NB4 (cell line): ENCODE data around the gene TRMU.

ENCODE experiments used
- DNase-seq: peaks from one replicate; pipeline ENCODE4 v3.0.0; 2010; ENCODE audit warnings: low read depth
- H3K4me3 ChIP-seq: one replicate; pipeline ENCODE4 v1.5.1; 2011; ENCODE audit warnings: mild to moderate bottlenecking, low read depth, low read length, moderate library complexity
- MYC ChIP-seq: IDR thresholded peaks from 2 replicates; pipeline ENCODE4 v1.6.1; 2011; ENCODE audit warnings: low read depth, low read length
- POLR2A ChIP-seq: IDR thresholded peaks from 2 replicates; pipeline ENCODE4 v1.6.1; 2011; ENCODE audit warnings: mild to moderate bottlenecking; ENCODE audit not compliant: insufficient read length; ENCODE audit errors: extremely low read depth
- TF ChIP-seq, protein P1 (sequence below): IDR thresholded peaks from 2 replicates; pipeline ENCODE4 v1.6.1; 2011; ENCODE audit warnings: low read depth, low read length
- TF ChIP-seq, protein P2 (sequence below): IDR thresholded peaks from one replicate; pipeline ENCODE4 v1.5.1; 2012; ENCODE audit warnings: low read depth, low read length

TRMU gene

DNA sequence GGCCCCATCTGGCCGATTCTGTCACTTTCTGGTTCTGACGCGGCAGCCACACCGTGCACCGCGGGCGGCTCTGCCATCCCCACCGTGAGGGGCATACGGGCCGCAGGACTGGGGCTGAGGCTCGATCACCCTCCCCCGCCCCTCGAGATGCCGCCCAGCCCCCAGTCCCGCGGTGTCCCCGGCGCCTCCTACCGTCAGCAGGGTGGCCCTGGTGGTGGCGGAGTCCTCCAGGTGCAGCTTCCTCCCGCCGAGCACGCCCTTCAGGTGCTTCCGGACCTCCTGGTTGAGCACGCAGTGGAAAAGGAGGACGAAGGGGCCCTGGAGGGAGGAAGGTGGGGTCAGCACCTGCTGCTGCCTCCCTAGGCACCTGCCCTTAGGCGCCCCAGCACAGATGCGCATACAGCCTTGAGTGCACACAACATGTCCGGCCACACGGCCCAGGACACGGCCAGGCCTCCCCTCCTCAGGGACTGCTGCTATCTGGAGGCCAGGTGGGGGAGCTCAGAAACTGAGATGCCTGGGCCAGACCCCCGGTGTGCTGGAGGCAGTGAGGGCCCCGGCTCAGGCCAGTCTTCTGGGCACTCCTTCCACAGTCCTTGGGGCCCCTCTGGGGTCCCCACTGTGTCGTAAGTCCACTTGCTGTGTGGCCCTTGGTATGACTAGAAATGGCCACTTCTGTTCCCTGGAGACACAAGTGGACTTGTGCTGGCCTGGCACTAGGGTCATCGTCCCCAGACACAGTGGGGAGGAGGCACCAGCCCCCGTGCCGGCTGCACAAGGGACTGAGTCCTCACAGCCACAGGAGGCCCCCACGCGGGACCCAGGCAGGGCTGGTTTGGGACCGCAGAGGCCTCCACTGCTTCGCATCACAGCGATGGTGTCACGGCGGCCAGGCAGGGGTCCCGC is 31.5 kb downstream of the TRMU start:
- no peak for DNase-seq
- no peak overlapping the region for H3K4me3 ChIP-seq
- TF ChIP-seq, protein P1, sequence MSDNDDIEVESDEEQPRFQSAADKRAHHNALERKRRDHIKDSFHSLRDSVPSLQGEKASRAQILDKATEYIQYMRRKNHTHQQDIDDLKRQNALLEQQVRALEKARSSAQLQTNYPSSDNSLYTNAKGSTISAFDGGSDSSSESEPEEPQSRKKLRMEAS = no peak
- TF ChIP-seq POLR2A (no peak), MYC (no peak)
- TF ChIP-seq, protein P2, sequence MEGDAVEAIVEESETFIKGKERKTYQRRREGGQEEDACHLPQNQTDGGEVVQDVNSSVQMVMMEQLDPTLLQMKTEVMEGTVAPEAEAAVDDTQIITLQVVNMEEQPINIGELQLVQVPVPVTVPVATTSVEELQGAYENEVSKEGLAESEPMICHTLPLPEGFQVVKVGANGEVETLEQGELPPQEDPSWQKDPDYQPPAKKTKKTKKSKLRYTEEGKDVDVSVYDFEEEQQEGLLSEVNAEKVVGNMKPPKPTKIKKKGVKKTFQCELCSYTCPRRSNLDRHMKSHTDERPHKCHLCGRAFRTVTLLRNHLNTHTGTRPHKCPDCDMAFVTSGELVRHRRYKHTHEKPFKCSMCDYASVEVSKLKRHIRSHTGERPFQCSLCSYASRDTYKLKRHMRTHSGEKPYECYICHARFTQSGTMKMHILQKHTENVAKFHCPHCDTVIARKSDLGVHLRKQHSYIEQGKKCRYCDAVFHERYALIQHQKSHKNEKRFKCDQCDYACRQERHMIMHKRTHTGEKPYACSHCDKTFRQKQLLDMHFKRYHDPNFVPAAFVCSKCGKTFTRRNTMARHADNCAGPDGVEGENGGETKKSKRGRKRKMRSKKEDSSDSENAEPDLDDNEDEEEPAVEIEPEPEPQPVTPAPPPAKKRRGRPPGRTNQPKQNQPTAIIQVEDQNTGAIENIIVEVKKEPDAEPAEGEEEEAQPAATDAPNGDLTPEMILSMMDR = no peak

DNA sequence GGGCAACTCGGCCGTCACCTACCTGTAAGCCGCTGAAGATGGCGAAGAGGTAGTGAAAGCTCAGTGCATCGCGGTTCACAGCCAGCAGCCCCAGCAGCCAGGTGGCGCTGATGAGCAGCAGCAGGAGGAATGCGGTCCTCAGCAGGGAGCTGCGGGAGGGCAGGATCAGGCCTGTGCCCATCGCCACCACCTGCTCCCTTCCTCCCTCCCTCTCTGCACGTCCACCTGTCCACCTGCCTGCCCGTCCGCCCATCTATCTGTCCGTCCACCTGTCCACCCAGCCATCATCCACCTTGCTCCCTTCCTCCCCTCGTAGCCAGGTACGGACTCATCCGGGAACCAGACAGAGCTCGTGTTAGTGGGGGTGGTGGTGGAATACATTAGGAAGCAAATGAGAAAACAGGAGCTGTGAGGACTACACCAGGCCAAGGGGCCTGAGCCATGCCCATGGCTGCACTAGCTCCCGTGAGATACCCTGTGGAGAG is 32.2 kb downstream of the TRMU start:
- no peak overlapping the region for H3K4me3 ChIP-seq
- DNase-seq = peak; percentile 61
- TF ChIP-seq MYC = no peak
- TF ChIP-seq, protein P2 = peak; percentile 71
- TF ChIP-seq POLR2A = no peak
- TF ChIP-seq, protein P1 = no peak

DNA sequence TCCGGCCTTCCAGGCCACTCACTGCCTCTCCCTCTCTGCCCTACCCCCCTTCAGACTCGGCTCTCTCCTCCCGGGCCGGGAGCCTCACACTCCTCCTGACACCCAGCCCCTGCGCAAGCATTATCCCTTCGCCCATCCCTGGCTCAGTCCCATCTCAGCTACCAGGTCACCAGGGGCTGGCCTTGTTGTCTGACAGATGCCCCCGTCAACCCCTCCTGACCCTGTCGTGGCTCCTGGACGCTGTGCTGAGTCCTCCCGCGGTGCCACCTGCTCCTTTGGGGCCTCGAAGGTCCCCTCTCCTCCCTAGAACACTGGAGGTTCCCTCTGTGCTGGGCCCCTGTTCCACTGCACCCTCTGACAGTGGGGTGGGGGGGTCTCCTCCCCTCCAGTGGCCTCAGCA is 32.9 kb downstream of the TRMU start:
- DNase-seq = no peak
- H3K4me3 ChIP-seq = no peak overlapping the region
- TF ChIP-seq POLR2A = no peak

DNA sequence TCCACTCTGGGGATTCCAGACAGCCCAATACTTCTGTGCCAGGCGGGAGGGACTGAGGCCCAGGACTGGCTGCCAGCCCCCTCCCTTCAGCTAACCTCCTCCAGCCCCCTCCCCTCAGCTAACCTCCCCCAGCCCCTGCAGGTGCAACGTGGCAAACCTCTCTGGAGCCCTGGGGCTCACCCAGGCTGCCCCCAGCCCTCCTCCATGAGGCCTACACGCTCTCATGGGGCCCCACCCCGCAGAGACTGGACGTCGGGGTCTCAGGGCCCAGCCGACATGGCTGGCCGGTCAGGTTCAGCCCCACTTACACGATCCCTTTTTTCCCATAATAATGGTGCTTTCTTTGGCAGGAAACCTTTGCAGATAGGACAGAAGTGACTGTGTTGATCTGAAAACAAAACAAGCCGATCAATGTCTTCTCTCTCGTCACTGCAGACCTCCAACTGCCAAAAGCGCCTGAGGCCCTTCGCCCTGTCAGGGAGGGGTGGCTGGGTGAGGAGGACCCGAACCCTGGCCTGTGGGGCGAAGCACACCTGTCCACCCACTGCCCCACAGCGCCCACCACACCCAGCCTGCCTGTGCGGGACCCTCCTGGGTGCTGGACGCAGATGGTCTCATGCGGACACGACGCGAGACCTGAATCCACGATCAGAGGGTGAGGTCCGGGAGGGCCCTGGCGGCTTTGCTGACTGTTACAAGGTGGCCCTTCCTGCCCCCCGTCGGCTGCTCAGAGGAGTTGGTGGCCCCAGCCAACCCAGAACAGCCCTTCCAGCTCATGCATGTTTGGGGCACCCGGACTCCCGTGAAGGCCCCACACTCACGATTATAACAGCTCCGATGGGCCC is 33.6 kb downstream of the TRMU start:
- no peak overlapping the region for H3K4me3 ChIP-seq
- DNase-seq = no peak
- TF ChIP-seq POLR2A (no peak), MYC (no peak)
- TF ChIP-seq, protein P2 = no peak
- TF ChIP-seq, protein P1 = no peak

DNA sequence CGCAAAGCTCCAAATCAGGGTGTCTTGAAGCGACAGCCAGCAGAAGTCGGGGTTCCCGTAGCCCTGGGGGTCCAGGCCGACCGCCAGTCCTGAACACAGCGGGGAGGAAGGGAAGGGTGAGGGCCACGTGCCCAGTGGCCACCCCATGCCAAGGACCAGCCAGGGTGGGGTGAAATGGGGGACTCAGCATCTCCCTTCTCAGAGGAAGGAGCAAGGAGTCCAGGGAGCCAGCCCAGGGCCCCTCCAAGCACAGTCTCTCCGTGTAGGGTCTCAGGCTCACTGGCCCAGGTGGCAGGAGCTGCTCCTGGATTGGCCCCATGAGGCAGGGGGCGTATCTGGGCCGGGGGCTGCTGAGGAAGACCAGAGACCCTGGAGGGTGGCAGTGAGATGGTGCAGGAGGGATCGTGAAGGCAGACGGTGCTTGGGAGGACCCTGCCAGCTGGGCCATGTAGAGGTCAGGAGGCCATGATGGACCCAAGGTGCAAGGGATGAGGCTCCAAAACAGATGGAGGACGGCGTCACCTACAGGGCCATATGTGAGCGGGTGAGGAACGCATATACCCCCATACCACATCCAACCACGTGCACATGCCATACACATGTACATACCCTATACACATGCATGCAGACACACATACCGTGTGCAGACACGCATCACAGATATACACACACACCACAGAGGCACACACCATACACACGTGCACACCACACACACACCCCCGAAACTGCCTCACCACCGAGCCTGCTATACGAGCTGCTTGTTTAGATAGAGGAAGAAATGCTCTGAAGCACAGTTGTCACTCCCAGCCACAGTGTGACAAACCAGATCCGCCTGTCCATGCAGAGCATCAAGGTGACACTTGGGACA is 34.4 kb downstream of the TRMU start:
- H3K4me3 ChIP-seq = no peak overlapping the region
- DNase-seq = no peak
- TF ChIP-seq, protein P1 = no peak
- TF ChIP-seq, protein P2 = no peak
- no peak for TF ChIP-seq MYC
- no peak for TF ChIP-seq POLR2A
